Measurements from ENCODE around the gene TSNAXIP1. TPM values are rescaled to one million over a fixed set of nuclear protein-coding genes. Genes with fewer than 3 reads are reported as not detected.

The TSNAXIP1 gene
- total and polyA plus RNA-seq, 10 of the 15 experiments (the other 5 are each of a cell fraction or from before 2014, with no cell fraction given), result 0.09 to 0.63 (median 0.37) TPM; not detected in 1

DNA sequence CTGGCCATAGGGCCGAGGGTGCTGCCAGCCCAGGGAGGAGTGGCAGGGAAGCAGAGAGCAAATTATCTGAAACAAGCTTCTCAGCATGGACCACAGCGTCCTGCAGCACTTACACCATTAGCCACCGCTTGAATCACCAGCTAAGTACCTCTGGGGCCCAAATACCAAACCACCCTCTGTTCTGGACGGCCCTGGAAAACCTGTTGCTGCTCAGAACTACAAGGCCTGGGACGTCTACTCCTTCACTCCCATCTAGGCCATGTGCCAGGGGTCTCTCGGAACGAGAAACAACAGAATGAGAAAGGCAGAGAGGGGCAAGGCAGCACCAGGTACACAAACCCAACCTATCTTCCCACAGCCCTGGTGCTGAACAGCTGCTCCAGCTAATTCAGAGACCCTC lies 47.7 kb upstream of the TSNAXIP1 start:
- H3K36me3 ChIP-seq (ENCODE audit: control insufficient read depth in 2 of 2, insufficient read depth in 2 of 2, low read length in 1 of 2), result peaks cover 0 to 12% of the 10 kb centered on the region in 2 experiments; a peak in 3 of 4 replicates
- ATAC-seq (no peak), FAIRE-seq (no peak), DNase-seq (ENCODE audit: low read depth, low spot score) (no peak)
- ChIA-PET POLR2A (no interaction called here), SMC1A (ENCODE audit: uncharacterized antibody, unreplicated experiment) (no interaction called here), RAD21 (ENCODE audit: unreplicated experiment) (no interaction called here), CTCF (interaction anchor here (1.1 kb wide), 1 partner anchor 20 kb away, joined by 3 read pairs; no protein-coding TSS in a partner anchor)
- no TSS peak for BruUV-seq (replicated peaks)
- no peak overlapping the region for H3K9ac ChIP-seq (ENCODE audit: control insufficient read depth, insufficient read depth, low read length)
- H2AFZ ChIP-seq (ENCODE audit: control insufficient read depth, low read depth, low read length), result no peak overlapping the region
- H3K27ac ChIP-seq (ENCODE audit: control insufficient read depth, insufficient read depth), result no peak overlapping the region
- in situ Hi-C loops (cut with MboI) (no loop called here), intact Hi-C loops (cut with micrococcal nuclease; ENCODE audit: unreplicated experiment) (no loop called here)
- H3K4me3 ChIP-seq, result no peak overlapping the region
- H3K9me3 ChIP-seq (replicated peaks; ENCODE audit: control insufficient read depth, insufficient read depth, low read length), result no peaks in the 10 kb centered on the region
- H3K79me2 ChIP-seq (ENCODE audit: control insufficient read depth, insufficient read depth, low read length), result 0 out of 2 replicates have a peak, but pooled peaks cover 1% of the 10 kb centered on the region
- no peaks in the 10 kb centered on the region for H3K27me3 ChIP-seq (replicated peaks in 1 of 2; ENCODE audit: control insufficient read depth in 2 of 2, insufficient read depth in 2 of 2, low read length in 1 of 2)
- peaks cover 2% of the 10 kb centered on the region for H4K20me1 ChIP-seq (ENCODE audit: control insufficient read depth, insufficient read depth)
- WGBS (ENCODE audit: insufficient coverage, insufficient replicate concordance, low lambda C conversion rate, missing lambda C conversion rate), result 97% methylated on average over 7 of the region's 7 CpGs
- no peaks in the 10 kb centered on the region for H3K4me1 ChIP-seq (ENCODE audit: control insufficient read depth, insufficient read depth, low read length)
- no peak overlapping the region for H3K4me2 ChIP-seq (ENCODE audit: control insufficient read depth, insufficient read depth)
- TF ChIP-seq, protein P1, sequence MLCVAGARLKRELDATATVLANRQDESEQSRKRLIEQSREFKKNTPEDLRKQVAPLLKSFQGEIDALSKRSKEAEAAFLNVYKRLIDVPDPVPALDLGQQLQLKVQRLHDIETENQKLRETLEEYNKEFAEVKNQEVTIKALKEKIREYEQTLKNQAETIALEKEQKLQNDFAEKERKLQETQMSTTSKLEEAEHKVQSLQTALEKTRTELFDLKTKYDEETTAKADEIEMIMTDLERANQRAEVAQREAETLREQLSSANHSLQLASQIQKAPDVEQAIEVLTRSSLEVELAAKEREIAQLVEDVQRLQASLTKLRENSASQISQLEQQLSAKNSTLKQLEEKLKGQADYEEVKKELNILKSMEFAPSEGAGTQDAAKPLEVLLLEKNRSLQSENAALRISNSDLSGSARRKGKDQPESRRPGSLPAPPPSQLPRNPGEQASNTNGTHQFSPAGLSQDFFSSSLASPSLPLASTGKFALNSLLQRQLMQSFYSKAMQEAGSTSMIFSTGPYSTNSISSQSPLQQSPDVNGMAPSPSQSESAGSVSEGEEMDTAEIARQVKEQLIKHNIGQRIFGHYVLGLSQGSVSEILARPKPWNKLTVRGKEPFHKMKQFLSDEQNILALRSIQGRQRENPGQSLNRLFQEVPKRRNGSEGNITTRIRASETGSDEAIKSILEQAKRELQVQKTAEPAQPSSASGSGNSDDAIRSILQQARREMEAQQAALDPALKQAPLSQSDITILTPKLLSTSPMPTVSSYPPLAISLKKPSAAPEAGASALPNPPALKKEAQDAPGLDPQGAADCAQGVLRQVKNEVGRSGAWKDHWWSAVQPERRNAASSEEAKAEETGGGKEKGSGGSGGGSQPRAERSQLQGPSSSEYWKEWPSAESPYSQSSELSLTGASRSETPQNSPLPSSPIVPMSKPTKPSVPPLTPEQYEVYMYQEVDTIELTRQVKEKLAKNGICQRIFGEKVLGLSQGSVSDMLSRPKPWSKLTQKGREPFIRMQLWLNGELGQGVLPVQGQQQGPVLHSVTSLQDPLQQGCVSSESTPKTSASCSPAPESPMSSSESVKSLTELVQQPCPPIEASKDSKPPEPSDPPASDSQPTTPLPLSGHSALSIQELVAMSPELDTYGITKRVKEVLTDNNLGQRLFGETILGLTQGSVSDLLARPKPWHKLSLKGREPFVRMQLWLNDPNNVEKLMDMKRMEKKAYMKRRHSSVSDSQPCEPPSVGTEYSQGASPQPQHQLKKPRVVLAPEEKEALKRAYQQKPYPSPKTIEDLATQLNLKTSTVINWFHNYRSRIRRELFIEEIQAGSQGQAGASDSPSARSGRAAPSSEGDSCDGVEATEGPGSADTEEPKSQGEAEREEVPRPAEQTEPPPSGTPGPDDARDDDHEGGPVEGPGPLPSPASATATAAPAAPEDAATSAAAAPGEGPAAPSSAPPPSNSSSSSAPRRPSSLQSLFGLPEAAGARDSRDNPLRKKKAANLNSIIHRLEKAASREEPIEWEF (IDR thresholded peaks at IDR 0.05; ENCODE audit: insufficient replicate concordance, low read depth, low read length), result no peak
- TF ChIP-seq HDGF (IDR thresholded peaks at IDR 0.05) (no peak), EZH2 (IDR thresholded peaks at IDR 0.05; ENCODE audit: borderline replicate concordance, control insufficient read depth, low read depth, low read length) (no peak), E2F4 (IDR thresholded peaks at IDR 0.05; ENCODE audit: low read depth, low read length) (no peak), ZBTB40 (IDR thresholded peaks at IDR 0.05; ENCODE audit: borderline replicate concordance) (no peak), HDAC2 (IDR thresholded peaks at IDR 0.05) (no peak), TCF12 (IDR thresholded peaks at IDR 0.05; ENCODE audit: low read depth, low read length) (no peak), ZNF592 (IDR thresholded peaks at IDR 0.05) (no peak)
